ENCODE measurements around the gene ARX. TPM values are rescaled to one million over a fixed set of nuclear protein-coding genes. Genes with fewer than 3 reads are reported as not detected.

The ARX gene
- total and polyA plus RNA-seq, 2 of the 8 experiments (the other 6 are each of a cell fraction or from before 2014, with no cell fraction given): not detected

DNA sequence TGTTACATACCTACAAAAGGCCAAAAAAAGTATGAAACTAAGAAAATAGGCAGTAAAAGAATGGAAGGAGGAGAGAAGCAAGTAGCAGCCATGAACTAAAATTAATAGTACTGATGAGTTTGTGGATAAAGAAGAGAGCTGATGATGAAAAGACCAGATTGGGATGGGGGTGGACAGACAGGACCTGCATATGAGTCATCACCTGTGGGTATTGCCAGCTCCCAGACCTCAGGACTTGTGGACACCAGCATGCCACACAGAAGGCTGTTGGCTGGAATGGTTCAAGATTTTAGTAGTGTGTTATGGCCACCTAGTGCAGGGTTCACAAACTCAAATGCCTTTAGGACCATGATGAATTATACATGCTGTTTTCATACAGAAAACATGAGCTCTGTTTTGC lies 58.9 kb downstream of the ARX start:
- no peak overlapping the region for H2BK12ac ChIP-seq (ENCODE audit: low read depth, low read length)
- H3K27ac ChIP-seq (ENCODE audit: low read depth, low read length): no peak overlapping the region
- no peak overlapping the region for H3K4me2 ChIP-seq (ENCODE audit: insufficient read depth in 1 of 2, low read depth in 2 of 2, low read length in 2 of 2)
- ChIA-PET CTCF (ENCODE audit: partially characterized antibody) (interaction anchor here (1.0 to 1.2 kb wide), 2 partner anchors 13 to 64 kb away, joined by 3 read pairs; no protein-coding TSS in a partner anchor), POLR2A (ENCODE audit: partially characterized antibody) (no interaction called here)
- H3K9ac ChIP-seq (replicated peaks in 1 of 4; ENCODE audit: extremely low read depth in 1 of 4, low read depth in 3 of 4, low read length in 3 of 4): no peak overlapping the region
- no peak overlapping the region for H3K56ac ChIP-seq (replicated peaks; ENCODE audit: insufficient read length, low read depth, low read length)
- FAIRE-seq (no peak), DNase-seq (ENCODE audit: low read depth in 1 of 2, low spot score in 2 of 2) (no peak)
- no peaks in the 10 kb centered on the region for H4K20me1 ChIP-seq (replicated peaks in 1 of 2; ENCODE audit: control insufficient read depth in 1 of 2, insufficient read depth in 2 of 2, low read length in 2 of 2)
- no peak overlapping the region for H4K5ac ChIP-seq (ENCODE audit: insufficient read length, low read depth, low read length)
- no peak for TF ChIP-seq CHD1 (IDR thresholded peaks at IDR 0.05; ENCODE audit: low read depth, low read length)
- no peak for TF ChIP-seq SIRT6 (IDR thresholded peaks at IDR 0.05; ENCODE audit: low read length)
- TF ChIP-seq ZNF274 (IDR thresholded peaks at IDR 0.05; ENCODE audit: borderline replicate concordance, extremely low read depth, low read length): no peak
- TF ChIP-seq SP2 (IDR thresholded peaks at IDR 0.05; ENCODE audit: low read length): no peak
- TF ChIP-seq CTBP2 (IDR thresholded peaks at IDR 0.05; ENCODE audit: borderline replicate concordance, insufficient read depth, insufficient read length, low read length): no peak
- TF ChIP-seq, protein P1, sequence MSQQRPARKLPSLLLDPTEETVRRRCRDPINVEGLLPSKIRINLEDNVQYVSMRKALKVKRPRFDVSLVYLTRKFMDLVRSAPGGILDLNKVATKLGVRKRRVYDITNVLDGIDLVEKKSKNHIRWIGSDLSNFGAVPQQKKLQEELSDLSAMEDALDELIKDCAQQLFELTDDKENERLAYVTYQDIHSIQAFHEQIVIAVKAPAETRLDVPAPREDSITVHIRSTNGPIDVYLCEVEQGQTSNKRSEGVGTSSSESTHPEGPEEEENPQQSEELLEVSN (IDR thresholded peaks at IDR 0.05): no peak
- no peak for TF ChIP-seq TBP (IDR thresholded peaks at IDR 0.05; ENCODE audit: low read depth, low read length)
- no peak for TF ChIP-seq JUND (IDR thresholded peaks at IDR 0.05; ENCODE audit: low read length)
- TF ChIP-seq PHF8 (conservative IDR thresholded peaks at IDR 0.05; ENCODE audit: low read depth, low read length): no peak
- TF ChIP-seq HDAC2 (IDR thresholded peaks at IDR 0.05; ENCODE audit: borderline replicate concordance in 1 of 2, low read depth in 2 of 2, low read length in 2 of 2): no peak
- no peak for TF ChIP-seq MAFK (IDR thresholded peaks at IDR 0.05; ENCODE audit: low read depth, low read length)
- TF ChIP-seq RAD21 (IDR thresholded peaks at IDR 0.05 in 1 of 2, conservative IDR thresholded peaks at IDR 0.05 in 1 of 2; ENCODE audit: low read depth in 2 of 2, low read length in 2 of 2): no peak
- TF ChIP-seq SP1 (IDR thresholded peaks at IDR 0.05; ENCODE audit: low read depth, low read length): no peak
- no peak for TF ChIP-seq EP300 (IDR thresholded peaks at IDR 0.05; ENCODE audit: borderline replicate concordance in 1 of 2, low read depth in 2 of 2, low read length in 2 of 2)
- no peaks in the 10 kb centered on the region for H3K36me3 ChIP-seq (ENCODE audit: control insufficient read depth in 2 of 4, insufficient read depth in 4 of 4, low read length in 3 of 4)
- no peaks in the 10 kb centered on the region for H3K23me2 ChIP-seq (ENCODE audit: low read depth, low read length)
- H3K79me1 ChIP-seq (ENCODE audit: low read depth, low read length): no peaks in the 10 kb centered on the region
- H3K9me3 ChIP-seq (ENCODE audit: insufficient read depth in 2 of 2, low read depth in 1 of 2, low read length in 1 of 2): no peaks in the 10 kb centered on the region
- no peak overlapping the region for H2BK20ac ChIP-seq (ENCODE audit: low read length)
- H4K8ac ChIP-seq (ENCODE audit: extremely low read depth, insufficient read depth, low read length): no peak overlapping the region
- H2AFZ ChIP-seq (ENCODE audit: low read length): no peak overlapping the region
- no peak overlapping the region for H2AK5ac ChIP-seq (ENCODE audit: low read depth, low read length)
- no peak overlapping the region for H2BK15ac ChIP-seq (ENCODE audit: low read length)
- no peak overlapping the region for H3K4ac ChIP-seq (replicated peaks; ENCODE audit: insufficient read length, low read depth, low read length)
- no peak overlapping the region for H3K14ac ChIP-seq (ENCODE audit: insufficient read length)
- no peak overlapping the region for H3K4me3 ChIP-seq (ENCODE audit: extremely low read depth in 1 of 4, insufficient read depth in 2 of 4, low read depth in 3 of 4, low read length in 4 of 4)
- no peak overlapping the region for H2BK120ac ChIP-seq (replicated peaks; ENCODE audit: low read depth, low read length)
- no peaks in the 10 kb centered on the region; a peak in 1 of 7 replicates for H3K4me1 ChIP-seq (replicated peaks in 1 of 4; ENCODE audit: control insufficient read depth in 3 of 4, insufficient read depth in 4 of 4, low read length in 3 of 4)
- H3K79me2 ChIP-seq (ENCODE audit: control insufficient read depth in 1 of 2, insufficient read depth in 2 of 2, low read length in 2 of 2): no peaks in the 10 kb centered on the region
- no peak overlapping the region for H4K91ac ChIP-seq (replicated peaks; ENCODE audit: insufficient read length, low read length)
- H2BK5ac ChIP-seq (ENCODE audit: low read depth, low read length): no peak overlapping the region
- no peak overlapping the region for H3K23ac ChIP-seq (ENCODE audit: insufficient read length)
- H3K27me3 ChIP-seq (replicated peaks in 1 of 4; ENCODE audit: control insufficient read depth in 3 of 4, extremely low read depth in 1 of 4, insufficient read depth in 3 of 4, low read length in 3 of 4): no peaks in the 10 kb centered on the region
- H3K18ac ChIP-seq (ENCODE audit: extremely low read depth, low read length): no peak overlapping the region
